IMR-90 (cell line): ENCODE data around the gene POU6F1. TPM values are rescaled to one million over a fixed set of nuclear protein-coding genes. Genes with fewer than 3 reads are reported as not detected.

Experiments used
- ATAC-seq: fragments of 200-7000 bp; cut with Tn5 transposase; 2 replicates; pipeline ENCODE4 v1.9.1; 2020; ENCODE audit warnings: low read depth, mild to moderate bottlenecking, moderate library complexity
- BruUV-seq: library from RNA; stranded (reverse); fragments of 400-500 nt; replicated peaks from 2 replicates; lab custom pipeline; 2021; lab: Mats Ljungman, UMichigan
- CTCF ChIA-PET: fragments of 300-600 bp; formaldehyde crosslinking; extraction: SDS; loops from one replicate; lab custom pipeline; 2021; ENCODE audit warnings: antibody characterized with exemption; lab: Yijun Ruan, JAX
- POLR2A ChIA-PET: fragments of 300-600 bp; sonication (Branson Sonifier 250); formaldehyde crosslinking; loops from one replicate; lab custom pipeline; 2022; ENCODE audit warnings: antibody characterized with exemption; ENCODE audit not compliant: unreplicated experiment; lab: Charles Lee
- DNase-seq: peaks from one replicate; pipeline ENCODE4 v3.0.0; 2013
- H2AFZ ChIP-seq: replicated peaks from 2 replicates; pipeline ENCODE3; 2013; ENCODE audit warnings: low read length, mild to moderate bottlenecking; ENCODE audit not compliant: poor library complexity
- H2AK5ac ChIP-seq: 2 replicates; pipeline ENCODE4 v1.6.1; 2013; ENCODE audit warnings: low read depth, low read length, inconsistent platforms
- H2AK9ac ChIP-seq: replicated peaks from 2 replicates; pipeline ENCODE3; 2013; ENCODE audit warnings: mild to moderate bottlenecking, low read depth, low read length, moderate library complexity; ENCODE audit not compliant: poor library complexity
- H2BK120ac ChIP-seq: 2 replicates; pipeline ENCODE4 v1.6.1; 2013; ENCODE audit warnings: low read depth, low read length, inconsistent platforms
- H2BK15ac ChIP-seq: 3 replicates; pipeline ENCODE4 v1.6.1; 2013; ENCODE audit warnings: low read depth, low read length, inconsistent platforms
- H2BK20ac ChIP-seq: 2 replicates; pipeline ENCODE4 v1.6.1; 2013; ENCODE audit warnings: low read depth, mild to moderate bottlenecking, inconsistent platforms, low read length, moderate library complexity
- H2BK5ac ChIP-seq: 2 replicates; pipeline ENCODE4 v1.6.1; 2013; ENCODE audit warnings: mild to moderate bottlenecking, low read depth, low read length, inconsistent platforms; ENCODE audit not compliant: poor library complexity, severe bottlenecking
- H3K14ac ChIP-seq: replicated peaks from 2 replicates; pipeline ENCODE4 v1.6.1; 2013; ENCODE audit warnings: low read depth, low read length, inconsistent platforms
- H3K18ac ChIP-seq: 2 replicates; pipeline ENCODE4 v1.6.1; 2013; ENCODE audit warnings: low read depth, low read length, control low read depth
- H3K23ac ChIP-seq: 2 replicates; pipeline ENCODE4 v1.6.1; 2013; ENCODE audit warnings: low read depth, low read length, inconsistent platforms
- H3K27ac ChIP-seq: 2 replicates; pipeline ENCODE4 v1.5.1; 2013; ENCODE audit warnings: mild to moderate bottlenecking, control low read depth, low read length; ENCODE audit not compliant: insufficient read depth
- H3K27me3 ChIP-seq: 2 replicates; pipeline ENCODE4 v1.6.1; 2013; ENCODE audit warnings: low read length; ENCODE audit not compliant: control insufficient read depth, insufficient read depth
- H3K36me3 ChIP-seq: 2 replicates; pipeline ENCODE4 v1.6.1; 2013; ENCODE audit warnings: low read length, mixed read lengths; ENCODE audit not compliant: control insufficient read depth, insufficient read depth
- H3K4ac ChIP-seq: 2 replicates; pipeline ENCODE4 v1.6.1; 2013; ENCODE audit warnings: low read depth, low read length, inconsistent platforms
- H3K4me1 ChIP-seq: 2 replicates; pipeline ENCODE4 v1.6.1; 2013; ENCODE audit warnings: low read length, mixed read lengths; ENCODE audit not compliant: control insufficient read depth, insufficient read depth
- H3K4me2 ChIP-seq: 2 replicates; pipeline ENCODE4 v1.6.1; 2013; ENCODE audit warnings: low read depth, mild to moderate bottlenecking, control low read depth, low read length, moderate library complexity
- H3K4me3 ChIP-seq: 2 replicates; pipeline ENCODE4 v1.5.1; 2013; ENCODE audit warnings: low read depth, mild to moderate bottlenecking, control low read depth, low read length, moderate library complexity; ENCODE audit not compliant: insufficient read depth
- H3K56ac ChIP-seq: 2 replicates; pipeline ENCODE4 v1.6.1; 2013; ENCODE audit warnings: low read length, inconsistent platforms; ENCODE audit not compliant: insufficient read depth; ENCODE audit errors: extremely low read depth
- H3K79me1 ChIP-seq, 2 experiments: 2 replicates each; pipeline ENCODE4 v1.6.1; 2013; ENCODE audit warnings: low read length in 2 of 2, inconsistent platforms in 1 of 2, low read depth in 1 of 2
- H3K9ac ChIP-seq: 2 replicates; pipeline ENCODE4 v1.6.1; 2013; ENCODE audit warnings: low read depth, low read length, control low read depth
- H3K9me1 ChIP-seq: 2 replicates; pipeline ENCODE4 v1.6.1; 2013; ENCODE audit warnings: low read length, inconsistent platforms; ENCODE audit not compliant: insufficient read depth
- H3K9me3 ChIP-seq: 2 replicates; pipeline ENCODE4 v1.6.1; 2013; ENCODE audit warnings: low read length; ENCODE audit not compliant: control insufficient read depth, insufficient read depth
- H4K20me1 ChIP-seq: 2 replicates; pipeline ENCODE4 v1.6.1; 2013; ENCODE audit warnings: low read length, inconsistent platforms; ENCODE audit not compliant: insufficient read depth
- H4K5ac ChIP-seq: 2 replicates; pipeline ENCODE4 v1.6.1; 2013; ENCODE audit warnings: mild to moderate bottlenecking, low read depth, low read length, control low read depth
- H4K8ac ChIP-seq, 2 experiments: 2 replicates each; pipeline ENCODE4 v1.6.1; 2013; ENCODE audit warnings: low read depth in 2 of 2, low read length in 2 of 2, control low read depth in 1 of 2, inconsistent platforms in 1 of 2
- H4K91ac ChIP-seq: 2 replicates; pipeline ENCODE4 v1.6.1; 2013; ENCODE audit warnings: low read depth, low read length, inconsistent platforms; ENCODE audit not compliant: insufficient read depth
- BHLHE40 ChIP-seq: fragments of 150-350 bp; IDR thresholded peaks from 2 replicates; pipeline ENCODE4 v1.6.1; 2016; ENCODE audit warnings: mild to moderate bottlenecking, low read depth, low read length
- CHD1 ChIP-seq: IDR thresholded peaks from 2 replicates; pipeline ENCODE4 v1.6.1; 2012; ENCODE audit warnings: low read depth, low read length, improper control_type of control experiment
- RCOR1 ChIP-seq: IDR thresholded peaks from 2 replicates; pipeline ENCODE4 v1.6.1; 2012; ENCODE audit warnings: mild to moderate bottlenecking, low read length, improper control_type of control experiment; ENCODE audit not compliant: insufficient replicate concordance
- SMC3 ChIP-seq: fragments of 150-350 bp; IDR thresholded peaks from 2 replicates; pipeline ENCODE4 v1.6.1; 2016; ENCODE audit warnings: low read depth, mild to moderate bottlenecking, antibody characterized with exemption, low read length, moderate library complexity
- WGBS, 2 experiments: methylation state at CpG; one replicate each; pipeline versions ENCODE4 v1.1.5 to v1.1.7; 2013; ENCODE audit warnings: missing lambda C conversion rate in 2 of 2; ENCODE audit not compliant: insufficient read length in 1 of 2; ENCODE audit errors: extremely low coverage in 2 of 2; 5-methylcytosine and 5-hydroxymethylcytosine counted together
- dilution Hi-C: fragments of 300-500 bp; cut with HindIII; formaldehyde crosslinking; loops from one replicate; pipeline ENCODE4 v1.14.3; 2018; ENCODE audit warnings: low sequenced_read_pairs; ENCODE audit not compliant: unreplicated experiment
- in situ Hi-C: fragments of 300-500 bp; cut with MboI; formaldehyde crosslinking; loops from 3 replicates; pipeline ENCODE4 v1.14.3; 2019; ENCODE audit warnings: low sequenced_read_pairs, inconsistent platforms, mixed read lengths
- intact Hi-C: fragments of 100-400 bp; cut with micrococcal nuclease; formaldehyde crosslinking; loops from 2 replicates; pipeline ENCODE4 v1.10.0; 2022
- microRNA-seq, 2 experiments: library from miRNA; stranded (forward) in 1 of 2; unstranded in 1 of 2; fragments of 10-50 nt in 1 of 2; fragments of <30 nt in 1 of 2; gene quantifications in 1 of 2; microRNA quantifications in 1 of 2; one replicate each; pipeline versions ENCODE3 to v1.1.0; 2013 to 2020; ENCODE audit not compliant: insufficient read depth in 1 of 2, insufficient read length in 1 of 2, unreplicated experiment in 1 of 2
- polyA plus RNA-seq, 3 experiments: library from polyadenylated mRNA; depleted of rRNA; stranded (reverse); fragments of >200 nt; gene quantifications; 2 replicates each; pipeline ENCODE4 v1.2.3, GENCODE V29; 2012; ENCODE audit warnings: low replicate concordance in 1 of 3
- small RNA-seq, 5 experiments: library from RNA; depleted of rRNA; stranded (forward); fragments of <200 nt; gene quantifications; one replicate each; pipeline ENCODE3, GENCODE V24; 2012
- total RNA-seq: library from RNA; depleted of rRNA; stranded (reverse); fragments of >200 nt; gene quantifications from 2 replicates; pipeline ENCODE4 v1.2.3, GENCODE V29; 2012; rRNA removed
- TF ChIP-seq, protein P1 (sequence below): fragments of 150-350 bp; IDR thresholded peaks from 2 replicates; pipeline ENCODE4 v1.6.1; 2017; ENCODE audit warnings: mild to moderate bottlenecking, antibody characterized with exemption, low read length, low read depth

The POU6F1 gene
- total and polyA plus RNA-seq, 2 of the 4 experiments (the other 2 are of a cell fraction): 0.90 to 3.6 TPM

DNA sequence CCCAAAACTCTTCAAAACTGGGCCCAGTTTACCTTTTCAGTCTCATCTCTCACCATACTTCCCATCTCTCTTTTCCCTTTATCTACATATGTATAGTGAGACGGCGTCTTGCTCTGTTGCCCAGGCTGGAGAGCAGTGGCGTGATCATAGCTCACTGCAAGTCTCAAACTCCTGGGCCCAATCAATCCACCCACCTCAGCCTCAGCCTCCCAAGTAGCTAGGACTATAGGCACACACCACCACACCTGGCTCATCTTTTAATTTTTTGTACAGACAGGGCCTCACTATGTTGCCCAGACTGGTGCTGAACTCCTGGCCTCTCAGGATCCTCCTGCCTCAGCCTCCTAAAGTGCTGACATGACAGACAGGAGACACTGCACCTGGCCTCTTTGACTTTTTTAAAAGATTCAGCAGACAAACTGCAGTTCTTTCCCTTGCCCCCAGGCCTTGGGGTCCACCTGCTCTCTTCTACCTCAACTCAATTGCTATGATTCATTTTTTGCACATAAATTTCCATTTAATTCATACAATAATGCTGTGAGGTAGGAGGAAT is 78.5 kb downstream of the POU6F1 start:
- Histone ChIP-seq H3K9me3 (no peaks in the 10 kb centered on the region), H3K56ac (no peak overlapping the region), H2AK9ac (no peak overlapping the region), H3K9me1 (no peaks in the 10 kb centered on the region; the same call in 1 of the 2 replicates), H2BK5ac (no peak overlapping the region), H3K4me1 (no peaks in the 10 kb centered on the region), H3K4ac (no peak overlapping the region), H3K4me3 (no peak overlapping the region), H3K18ac (no peak overlapping the region), H3K9ac (no peak overlapping the region), H3K27me3 (no peaks in the 10 kb centered on the region), H3K23ac (no peak overlapping the region), H2BK120ac (no peak overlapping the region), H3K14ac (no peak overlapping the region), H2AK5ac (no peak overlapping the region), H2BK15ac (no peak overlapping the region), H4K5ac (no peak overlapping the region), H4K91ac (no peak overlapping the region), H3K79me1 (peaks cover 22 to 29% of the 10 kb centered on the region in 2 experiments), H2AFZ (no peak overlapping the region), H4K20me1 (no peaks in the 10 kb centered on the region), H4K8ac (no peak overlapping the region), H3K36me3 (peaks cover 2% of the 10 kb centered on the region; the same call in 1 of the 2 replicates), H2BK20ac (no peak overlapping the region), H3K4me2 (no peak overlapping the region), H3K27ac (no peak overlapping the region)
- WGBS, 2 experiments: 100% methylated on average over 1 of the region's 3 CpGs; no CpG with 5 or more reads in 1 of the 2 experiments
- dilution Hi-C loops (no loop called here), intact Hi-C loops (no loop called here), in situ Hi-C loops (no loop called here)
- no TSS peak for BruUV-seq
- TF ChIP-seq RCOR1 (no peak), CHD1 (no peak), BHLHE40 (no peak), SMC3 (no peak)
- TF ChIP-seq, protein P1, sequence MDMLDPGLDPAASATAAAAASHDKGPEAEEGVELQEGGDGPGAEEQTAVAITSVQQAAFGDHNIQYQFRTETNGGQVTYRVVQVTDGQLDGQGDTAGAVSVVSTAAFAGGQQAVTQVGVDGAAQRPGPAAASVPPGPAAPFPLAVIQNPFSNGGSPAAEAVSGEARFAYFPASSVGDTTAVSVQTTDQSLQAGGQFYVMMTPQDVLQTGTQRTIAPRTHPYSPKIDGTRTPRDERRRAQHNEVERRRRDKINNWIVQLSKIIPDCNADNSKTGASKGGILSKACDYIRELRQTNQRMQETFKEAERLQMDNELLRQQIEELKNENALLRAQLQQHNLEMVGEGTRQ: no peak
- ATAC-seq (no peak), DNase-seq (no peak)
- ChIA-PET CTCF (no interaction called here), POLR2A (no interaction called here)

Small RNA genes lying within 50 kb of the gene (microRNA-seq; reads per million reads assigned to microRNA genes)
- not detected for gene RF00019 (ENCODE audit: insufficient read depth, insufficient read length)
- not detected for gene RNU6-199P (ENCODE audit: insufficient read depth, insufficient read length)

Small RNA genes lying within 50 kb of the gene (small RNA-seq; reads per million reads assigned to genes)
- 0 reads per million in 5 experiments for gene RF00019
- 0 reads per million in 5 experiments for gene RNU6-199P

Other genes with a start within 250 kb of the POU6F1 start
- gene SLC11A2, start 191.7 kb downstream of the POU6F1 start, total RNA-seq: 45.3 and 48.3 TPM in 2 replicates
- 21.9 and 28.0 TPM in 2 replicates for gene SLC11A2, start 191.7 kb downstream of the POU6F1 start, polyA plus RNA-seq (2012; rRNA removed)
- gene LETMD1, start 169.7 kb downstream of the POU6F1 start, total RNA-seq: 16.7 and 27.6 TPM in 2 replicates
- 27.0 and 40.1 TPM in 2 replicates for gene LETMD1, start 169.7 kb downstream of the POU6F1 start, polyA plus RNA-seq (2012; rRNA removed)
- 14.0 and 16.7 TPM in 2 replicates for gene CSRNP2, start 134.5 kb downstream of the POU6F1 start, total RNA-seq
- 21.7 and 22.2 TPM in 2 replicates for gene CSRNP2, start 134.5 kb downstream of the POU6F1 start, polyA plus RNA-seq (2012; rRNA removed)
- 10.0 and 13.3 TPM in 2 replicates for gene TFCP2, start 44.9 kb downstream of the POU6F1 start, total RNA-seq
- 13.8 and 15.4 TPM in 2 replicates for gene TFCP2, start 44.9 kb downstream of the POU6F1 start, polyA plus RNA-seq (2012; rRNA removed)
- 62.2 and 77.2 TPM in 2 replicates for gene DAZAP2, start 20.8 kb upstream of the POU6F1 start, total RNA-seq
- gene DAZAP2, start 20.8 kb upstream of the POU6F1 start, polyA plus RNA-seq (2012; rRNA removed): 202 and 316 TPM in 2 replicates
- 12.2 and 15.6 TPM in 2 replicates for gene SMAGP, start 52.4 kb upstream of the POU6F1 start, total RNA-seq
- 35.8 and 42.7 TPM in 2 replicates for gene SMAGP, start 52.4 kb upstream of the POU6F1 start, polyA plus RNA-seq (2012; rRNA removed)
- not detected in 2 replicates for gene BIN2, start 106.1 kb upstream of the POU6F1 start, total RNA-seq
- not detected in 2 replicates for gene BIN2, start 106.1 kb upstream of the POU6F1 start, polyA plus RNA-seq (2012; rRNA removed)
- gene CELA1, start 128.6 kb upstream of the POU6F1 start, total RNA-seq: not detected in 2 replicates
- not detected in 2 replicates for gene CELA1, start 128.6 kb upstream of the POU6F1 start, polyA plus RNA-seq (2012; rRNA removed)
- gene GALNT6, start 173.3 kb upstream of the POU6F1 start, total RNA-seq: 21.4 and 23.7 TPM in 2 replicates
- gene GALNT6, start 173.3 kb upstream of the POU6F1 start, polyA plus RNA-seq (2012; rRNA removed): 16.4 and 17.1 TPM in 2 replicates
- 4.4 and 5.2 TPM in 2 replicates for gene SLC4A8, start 206.8 kb upstream of the POU6F1 start, total RNA-seq
- gene SLC4A8, start 206.8 kb upstream of the POU6F1 start, polyA plus RNA-seq (2012; rRNA removed): 3.1 and 3.2 TPM in 2 replicates